Fibroblast of skin of scalp (primary cell): ENCODE data around the gene ESYT1.
"Not testable (repeated sequence)": the region's sequence is repeated elsewhere in the genome, so short reads cannot be mapped to it uniquely, and the experiment has no call there.

ENCODE experiments used
- DNase-seq: peaks from one replicate; pipeline ENCODE4 v3.0.0-alpha.2; 2013

The ESYT1 gene

GRCh38 chr12:56103823-56104108 is 24.3 kb upstream of the ESYT1 start:
- no peak for DNase-seq

- peak; percentile 99 for DNase-seq
Observed at GRCh38 chr12:56104109-56104814, 23.8 kb upstream of the ESYT1 start, which contains the start of gene PA2G4. PA2G4 (plus strand) TSS chr12:56104559; CDS start chr12:56104738, 179 bp downstream.

GRCh38 chr12:56104815-56105608 is 23.1 kb upstream of the ESYT1 start:
- DNase-seq, result no peak

GRCh38 chr12:56105609-56105902 is 22.5 kb upstream of the ESYT1 start:
- DNase-seq, result no peak

- DNase-seq, result no peak
Observed at GRCh38 chr12:56107242-56107641, 20.8 kb upstream of the ESYT1 start.

GRCh38 chr12:56110571-56110970 is 17.5 kb upstream of the ESYT1 start:
- DNase-seq, result no peak

- DNase-seq, result no peak
Observed at GRCh38 chr12:56114084-56114483, 14.0 kb upstream of the ESYT1 start.

- DNase-seq, result no peak
Observed at GRCh38 chr12:56115329-56115728, 12.7 kb upstream of the ESYT1 start.

GRCh38 chr12:56116267-56117081 is 11.6 kb upstream of the ESYT1 start, which contains the start of gene RPL41:
RPL41 (plus strand) TSS chr12:56116633.
- peak; percentile 95 for DNase-seq

GRCh38 chr12:56117082-56117706 is 10.9 kb upstream of the ESYT1 start:
- DNase-seq, result not testable (repeated sequence)

- peak; percentile 99 for DNase-seq
Observed at GRCh38 chr12:56117778-56118687, 10.0 kb upstream of the ESYT1 start, which contains the start of gene ZC3H10. ZC3H10 (plus strand) TSS chr12:56118266; CDS start chr12:56120563, 2,297 bp downstream.

GRCh38 chr12:56118688-56119357 is 9.2 kb upstream of the ESYT1 start:
- no peak for DNase-seq

GRCh38 chr12:56119361-56119796 is 8.7 kb upstream of the ESYT1 start:
- peak; percentile 97 for DNase-seq

- DNase-seq, result no peak
Observed at GRCh38 chr12:56120158-56120846, 7.8 kb upstream of the ESYT1 start.

GRCh38 chr12:56121204-56121870 is 6.7 kb upstream of the ESYT1 start:
- DNase-seq, result no peak

GRCh38 chr12:56122637-56123036 is 5.4 kb upstream of the ESYT1 start:
- DNase-seq, result no peak

- no peak for DNase-seq
Observed at GRCh38 chr12:56124133-56124532, 3.9 kb upstream of the ESYT1 start.

- no peak for DNase-seq
Observed at GRCh38 chr12:56126732-56127239, 1.3 kb upstream of the ESYT1 start.

GRCh38 chr12:56127485-56127887 is 581 bp upstream of the ESYT1 start:
- no peak for DNase-seq
